WTC11 (cell line): ENCODE measurements around the gene UPF1. TPM values are rescaled to one million over a fixed set of nuclear protein-coding genes. Genes with fewer than 3 reads are reported as not detected.
"Not testable (repeated sequence)": the region's sequence is repeated elsewhere in the genome, so short reads cannot be mapped to it uniquely, and the experiment has no call there.

Source experiments
- ATAC-seq: fragments of 200-7000 bp; cut with Tn5 transposase; 2 replicates; pipeline ENCODE4 v1.10.0; 2021; ENCODE audit warnings: mild to moderate bottlenecking, moderate library complexity
- CTCF ChIA-PET: fragments of 300-600 bp; sonication (Branson Sonifier 250); formaldehyde crosslinking; loops from one replicate; lab custom pipeline; 2021; ENCODE audit warnings: antibody characterized with exemption; lab: Charles Lee
- POLR2A ChIA-PET: fragments of 350-600 bp; sonication (Branson Sonifier 250); formaldehyde crosslinking; loops from one replicate; lab custom pipeline; 2021; ENCODE audit warnings: antibody characterized with exemption; lab: Charles Lee
- DNase-seq: peaks from one replicate; pipeline ENCODE4 v3.0.0; 2021; ENCODE audit warnings: low spot score
- H3K27ac Mint-ChIP-seq: 2 replicates; pipeline ENCODE4 v1.8.0; 2021; ENCODE audit warnings: mixed read lengths
- H3K27me3 Mint-ChIP-seq: 2 replicates; pipeline ENCODE4 v1.8.0; 2021; ENCODE audit warnings: low read depth, mild to moderate bottlenecking, moderate library complexity, mixed read lengths
- H3K36me3 Mint-ChIP-seq: 2 replicates; pipeline ENCODE4 v1.8.0; 2021; ENCODE audit warnings: mixed read lengths
- H3K4me1 Mint-ChIP-seq: 2 replicates; pipeline ENCODE4 v1.8.0; 2022; ENCODE audit warnings: mixed read lengths
- H3K4me3 Mint-ChIP-seq: 2 replicates; pipeline ENCODE4 v1.8.0; 2021; ENCODE audit warnings: mild to moderate bottlenecking, moderate library complexity, mixed read lengths
- H3K9me3 Mint-ChIP-seq: 2 replicates; pipeline ENCODE4 v1.8.0; 2021; ENCODE audit warnings: mixed read lengths
- CREB1 ChIP-seq: sonication (generic); formaldehyde crosslinking; IDR thresholded peaks from 2 replicates; pipeline ENCODE4 v1.8.0; 2023; ENCODE audit warnings: mild to moderate bottlenecking, missing genetic modification reagents
- ESRRA ChIP-seq: sonication (generic); formaldehyde crosslinking; IDR thresholded peaks from 2 replicates; pipeline ENCODE4 v1.8.1; 2022; ENCODE audit warnings: mild to moderate bottlenecking, missing genetic modification reagents, borderline replicate concordance
- FOXK1 ChIP-seq: sonication (generic); formaldehyde crosslinking; IDR thresholded peaks from 2 replicates; pipeline ENCODE4 v1.8.0; 2022; ENCODE audit warnings: mild to moderate bottlenecking, moderate library complexity, missing genetic modification reagents
- GABPB1 ChIP-seq: sonication (generic); formaldehyde crosslinking; IDR thresholded peaks from 2 replicates; pipeline ENCODE4 v1.8.1; 2023; ENCODE audit warnings: mild to moderate bottlenecking, missing genetic modification reagents
- GTF2I ChIP-seq: fragments of 250-450 bp; sonication (Bioruptor Pico); conservative IDR thresholded peaks from 2 replicates; pipeline ENCODE4 v1.4.0; 2021; ENCODE audit warnings: mild to moderate bottlenecking
- NR1H2 ChIP-seq: sonication (generic); formaldehyde crosslinking; IDR thresholded peaks from 2 replicates; pipeline ENCODE4 v1.9.0; 2021; ENCODE audit warnings: mild to moderate bottlenecking, moderate library complexity, missing genetic modification reagents
- OVOL2 ChIP-seq: fragments of 250-450 bp; sonication (Bioruptor Pico); IDR thresholded peaks from 2 replicates; pipeline ENCODE4 v1.9.0; 2021; ENCODE audit warnings: mild to moderate bottlenecking, borderline replicate concordance
- TP53 ChIP-seq: sonication (generic); formaldehyde crosslinking; IDR thresholded peaks from 2 replicates; pipeline ENCODE4 v1.8.1; 2023; ENCODE audit warnings: mild to moderate bottlenecking, missing genetic modification reagents
- ZNF263 ChIP-seq: sonication (generic); formaldehyde crosslinking; IDR thresholded peaks from 2 replicates; pipeline ENCODE4 v1.8.1; 2022; ENCODE audit warnings: low read depth, mild to moderate bottlenecking, moderate library complexity, missing genetic modification reagents
- ZNF317 ChIP-seq: sonication (generic); formaldehyde crosslinking; IDR thresholded peaks from 2 replicates; pipeline ENCODE4 v1.8.1; 2023; ENCODE audit warnings: low read depth, mild to moderate bottlenecking, moderate library complexity, missing genetic modification reagents, borderline replicate concordance
- ZNF671 ChIP-seq: fragments of 250-450 bp; sonication (Bioruptor Pico); IDR thresholded peaks from 2 replicates; pipeline ENCODE4 v1.8.0; 2021; ENCODE audit warnings: mild to moderate bottlenecking
- total RNA-seq: library from RNA; stranded (reverse); gene quantifications from 3 replicates; pipeline ENCODE4 v1.2.3, GENCODE V29; 2021
- TF ChIP-seq, protein P1 (sequence below): fragments of 250-450 bp; sonication (Bioruptor Pico); IDR thresholded peaks from 2 replicates; pipeline ENCODE4 v2.1.2; 2022; ENCODE audit warnings: mild to moderate bottlenecking, moderate library complexity
- TF ChIP-seq, protein P2 (sequence below): sonication (generic); formaldehyde crosslinking; IDR thresholded peaks from 2 replicates; pipeline ENCODE4 v1.8.0; 2023; ENCODE audit warnings: missing genetic modification reagents, mild to moderate bottlenecking, borderline replicate concordance
- TF ChIP-seq, protein P3 (sequence below): sonication (generic); formaldehyde crosslinking; conservative IDR thresholded peaks from 2 replicates; pipeline ENCODE4 v1.8.1; 2022; ENCODE audit warnings: mild to moderate bottlenecking, missing genetic modification reagents
- TF ChIP-seq, protein P4 (sequence below): sonication (generic); formaldehyde crosslinking; IDR thresholded peaks from 2 replicates; pipeline ENCODE4 v1.8.0; 2023; ENCODE audit warnings: missing genetic modification reagents
- TF ChIP-seq, protein P5 (sequence below): sonication (generic); formaldehyde crosslinking; IDR thresholded peaks from 2 replicates; pipeline ENCODE4 v1.8.0; 2022; ENCODE audit warnings: mild to moderate bottlenecking, missing genetic modification reagents
- TF ChIP-seq, protein P6 (sequence below): fragments of 250-450 bp; sonication (Bioruptor Pico); IDR thresholded peaks from 2 replicates; pipeline ENCODE4 v1.8.0; 2021; ENCODE audit warnings: mild to moderate bottlenecking
- TF ChIP-seq, protein P7 (sequence below): sonication (generic); formaldehyde crosslinking; IDR thresholded peaks from 2 replicates; pipeline ENCODE4 v1.8.1; 2022; ENCODE audit warnings: low read depth, mild to moderate bottlenecking, moderate library complexity, missing genetic modification reagents, borderline replicate concordance

UPF1 gene
- total RNA-seq, 1 experiment from 2014 or later, result 82.5 TPM

DNA sequence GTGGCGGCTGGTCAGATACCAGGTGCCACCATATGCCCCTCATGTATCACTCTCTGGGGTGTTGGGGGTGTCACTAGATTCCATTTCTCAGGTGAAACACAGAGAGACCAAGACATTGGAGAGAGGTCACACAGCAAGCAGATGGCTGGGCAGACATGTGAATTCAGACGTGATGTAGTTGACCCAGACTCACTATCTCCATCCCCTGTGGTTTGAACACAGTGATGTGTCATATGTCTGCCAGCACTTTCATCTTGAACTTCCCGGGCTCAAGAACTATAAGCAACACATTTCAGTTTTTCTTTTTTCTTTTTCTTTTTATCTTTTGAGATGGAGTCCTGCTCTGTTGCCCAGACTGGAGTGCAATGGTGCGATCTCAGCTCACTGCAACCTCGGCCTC is 16.1 kb upstream of the UPF1 start (continued):
- TF ChIP-seq, protein P1, sequence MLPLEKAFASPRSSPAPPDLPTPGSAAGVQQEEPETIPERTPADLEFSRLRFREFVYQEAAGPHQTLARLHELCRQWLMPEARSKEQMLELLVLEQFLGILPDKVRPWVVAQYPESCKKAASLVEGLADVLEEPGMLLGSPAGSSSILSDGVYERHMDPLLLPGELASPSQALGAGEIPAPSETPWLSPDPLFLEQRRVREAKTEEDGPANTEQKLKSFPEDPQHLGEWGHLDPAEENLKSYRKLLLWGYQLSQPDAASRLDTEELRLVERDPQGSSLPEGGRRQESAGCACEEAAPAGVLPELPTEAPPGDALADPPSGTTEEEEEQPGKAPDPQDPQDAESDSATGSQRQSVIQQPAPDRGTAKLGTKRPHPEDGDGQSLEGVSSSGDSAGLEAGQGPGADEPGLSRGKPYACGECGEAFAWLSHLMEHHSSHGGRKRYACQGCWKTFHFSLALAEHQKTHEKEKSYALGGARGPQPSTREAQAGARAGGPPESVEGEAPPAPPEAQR, result no peak
- TF ChIP-seq ZNF263 (CRISPR knock-in tag) (no peak), GABPB1 (CRISPR knock-in tag) (no peak)

DNA sequence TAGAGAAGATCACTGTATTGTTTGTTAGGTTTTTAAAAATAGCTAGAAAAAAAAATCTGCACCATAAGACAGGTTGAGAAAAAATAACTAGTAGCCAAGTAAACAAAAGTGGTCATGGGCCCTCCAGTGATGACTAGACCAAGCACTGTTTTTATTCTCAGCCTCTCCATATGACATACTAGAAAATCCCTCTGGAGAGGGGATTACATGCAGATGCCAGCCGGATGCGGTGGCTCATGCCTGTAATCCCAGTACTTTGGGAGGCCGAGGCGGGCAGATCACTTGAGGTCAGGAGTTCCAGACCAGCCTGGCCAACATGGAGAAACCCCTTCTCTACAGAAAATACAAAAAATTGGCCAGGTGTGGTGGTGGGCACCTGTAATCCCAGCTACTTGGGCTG is 15.1 kb upstream of the UPF1 start:
- not testable (repeated sequence) for H3K27ac Mint-ChIP-seq, H3K4me1 Mint-ChIP-seq, DNase-seq, H3K4me3 Mint-ChIP-seq, H3K9me3 Mint-ChIP-seq, H3K36me3 Mint-ChIP-seq, ATAC-seq
- peaks cover 71% of the 10 kb centered on the region for H3K27me3 Mint-ChIP-seq
- ChIA-PET CTCF (interaction anchor here (0.6 kb wide), 1 partner anchor 30 kb away, joined by 3 read pairs; no protein-coding TSS in a partner anchor), POLR2A (interaction anchor here (0.6 kb wide), 1 partner anchor 913 kb away, joined by 3 read pairs; no protein-coding TSS in a partner anchor)

DNA sequence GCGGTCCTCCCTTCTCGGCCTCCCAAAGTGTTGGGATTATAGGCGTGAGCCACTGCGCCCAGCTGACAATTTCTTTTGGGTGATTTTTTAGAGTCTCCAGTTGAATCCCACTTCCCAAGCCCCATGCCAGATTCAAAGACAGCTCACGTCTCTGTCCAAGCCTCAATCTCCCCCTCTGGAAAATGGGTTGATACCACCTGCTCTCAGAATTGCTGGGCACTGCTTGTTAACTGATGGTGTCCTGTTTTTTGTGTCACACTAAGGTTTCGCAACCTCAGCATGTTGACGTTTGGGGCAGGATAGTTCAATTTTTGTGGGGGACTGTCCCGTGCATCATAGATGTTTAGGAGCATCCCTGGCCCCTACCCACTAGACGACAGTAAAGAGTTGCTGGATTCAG is 14.2 kb upstream of the UPF1 start:
- Mint-ChIP-seq H3K27ac (no peak overlapping the region), H3K36me3 (no peaks in the 10 kb centered on the region), H3K27me3 (peaks cover 69% of the 10 kb centered on the region), H3K9me3 (no peaks in the 10 kb centered on the region), H3K4me1 (no peaks in the 10 kb centered on the region), H3K4me3 (no peak overlapping the region)
- no peak for DNase-seq
- ATAC-seq, result no peak
- POLR2A ChIA-PET, result no interaction called here
- TF ChIP-seq, protein P2, sequence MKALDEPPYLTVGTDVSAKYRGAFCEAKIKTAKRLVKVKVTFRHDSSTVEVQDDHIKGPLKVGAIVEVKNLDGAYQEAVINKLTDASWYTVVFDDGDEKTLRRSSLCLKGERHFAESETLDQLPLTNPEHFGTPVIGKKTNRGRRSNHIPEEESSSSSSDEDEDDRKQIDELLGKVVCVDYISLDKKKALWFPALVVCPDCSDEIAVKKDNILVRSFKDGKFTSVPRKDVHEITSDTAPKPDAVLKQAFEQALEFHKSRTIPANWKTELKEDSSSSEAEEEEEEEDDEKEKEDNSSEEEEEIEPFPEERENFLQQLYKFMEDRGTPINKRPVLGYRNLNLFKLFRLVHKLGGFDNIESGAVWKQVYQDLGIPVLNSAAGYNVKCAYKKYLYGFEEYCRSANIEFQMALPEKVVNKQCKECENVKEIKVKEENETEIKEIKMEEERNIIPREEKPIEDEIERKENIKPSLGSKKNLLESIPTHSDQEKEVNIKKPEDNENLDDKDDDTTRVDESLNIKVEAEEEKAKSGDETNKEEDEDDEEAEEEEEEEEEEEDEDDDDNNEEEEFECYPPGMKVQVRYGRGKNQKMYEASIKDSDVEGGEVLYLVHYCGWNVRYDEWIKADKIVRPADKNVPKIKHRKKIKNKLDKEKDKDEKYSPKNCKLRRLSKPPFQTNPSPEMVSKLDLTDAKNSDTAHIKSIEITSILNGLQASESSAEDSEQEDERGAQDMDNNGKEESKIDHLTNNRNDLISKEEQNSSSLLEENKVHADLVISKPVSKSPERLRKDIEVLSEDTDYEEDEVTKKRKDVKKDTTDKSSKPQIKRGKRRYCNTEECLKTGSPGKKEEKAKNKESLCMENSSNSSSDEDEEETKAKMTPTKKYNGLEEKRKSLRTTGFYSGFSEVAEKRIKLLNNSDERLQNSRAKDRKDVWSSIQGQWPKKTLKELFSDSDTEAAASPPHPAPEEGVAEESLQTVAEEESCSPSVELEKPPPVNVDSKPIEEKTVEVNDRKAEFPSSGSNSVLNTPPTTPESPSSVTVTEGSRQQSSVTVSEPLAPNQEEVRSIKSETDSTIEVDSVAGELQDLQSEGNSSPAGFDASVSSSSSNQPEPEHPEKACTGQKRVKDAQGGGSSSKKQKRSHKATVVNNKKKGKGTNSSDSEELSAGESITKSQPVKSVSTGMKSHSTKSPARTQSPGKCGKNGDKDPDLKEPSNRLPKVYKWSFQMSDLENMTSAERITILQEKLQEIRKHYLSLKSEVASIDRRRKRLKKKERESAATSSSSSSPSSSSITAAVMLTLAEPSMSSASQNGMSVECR (CRISPR knock-in tag), result no peak
- TF ChIP-seq, protein P3, sequence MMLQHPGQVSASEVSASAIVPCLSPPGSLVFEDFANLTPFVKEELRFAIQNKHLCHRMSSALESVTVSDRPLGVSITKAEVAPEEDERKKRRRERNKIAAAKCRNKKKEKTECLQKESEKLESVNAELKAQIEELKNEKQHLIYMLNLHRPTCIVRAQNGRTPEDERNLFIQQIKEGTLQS (CRISPR knock-in tag), result no peak
- TF ChIP-seq GTF2I (CRISPR knock-in tag), result no peak
- TF ChIP-seq, protein P4, sequence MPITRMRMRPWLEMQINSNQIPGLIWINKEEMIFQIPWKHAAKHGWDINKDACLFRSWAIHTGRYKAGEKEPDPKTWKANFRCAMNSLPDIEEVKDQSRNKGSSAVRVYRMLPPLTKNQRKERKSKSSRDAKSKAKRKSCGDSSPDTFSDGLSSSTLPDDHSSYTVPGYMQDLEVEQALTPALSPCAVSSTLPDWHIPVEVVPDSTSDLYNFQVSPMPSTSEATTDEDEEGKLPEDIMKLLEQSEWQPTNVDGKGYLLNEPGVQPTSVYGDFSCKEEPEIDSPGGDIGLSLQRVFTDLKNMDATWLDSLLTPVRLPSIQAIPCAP (CRISPR knock-in tag), result no peak
- CTCF ChIA-PET, result no interaction called here

DNA sequence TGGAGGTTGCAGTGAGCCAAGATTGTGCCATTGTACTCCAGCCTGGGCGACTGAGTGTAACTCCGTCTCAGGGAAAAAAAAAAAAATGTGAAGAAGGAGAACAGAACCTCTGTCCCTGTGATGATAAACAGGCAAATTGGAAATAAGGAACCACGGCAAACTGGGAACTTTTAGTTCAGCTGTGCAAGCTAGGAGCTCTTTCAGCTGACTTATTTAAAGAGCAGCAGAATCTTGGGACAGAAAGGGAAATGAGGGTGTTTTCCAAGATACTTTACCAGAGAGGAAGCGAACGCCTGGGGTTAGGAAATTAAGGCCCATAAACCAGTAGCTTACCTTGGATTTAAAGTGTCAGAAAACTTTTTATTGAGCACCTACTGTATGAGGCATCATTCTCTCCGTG is 3.0 kb upstream of the UPF1 start:
- H3K4me1 Mint-ChIP-seq, result peaks cover 9% of the 10 kb centered on the region
- DNase-seq (no peak), ATAC-seq (no peak)
- ChIA-PET POLR2A (no interaction called here), CTCF (interaction anchor here (0.9 kb wide), 1 partner anchor 57 kb away, joined by 3 read pairs; no protein-coding TSS in a partner anchor)
- peaks cover 53% of the 10 kb centered on the region for H3K27me3 Mint-ChIP-seq
- no peak overlapping the region for H3K4me3 Mint-ChIP-seq
- H3K36me3 Mint-ChIP-seq, result no peaks in the 10 kb centered on the region; the same call in 1 of the 2 replicates
- H3K27ac Mint-ChIP-seq, result no peak overlapping the region
- H3K9me3 Mint-ChIP-seq, result peaks cover 13% of the 10 kb centered on the region
- TF ChIP-seq CREB1 (no peak), OVOL2 (CRISPR knock-in tag) (no peak), FOXK1 (CRISPR knock-in tag) (no peak), ZNF317 (CRISPR knock-in tag) (no peak), ESRRA (no peak), TP53 (CRISPR knock-in tag) (no peak), ZNF671 (CRISPR knock-in tag) (no peak), NR1H2 (CRISPR knock-in tag) (no peak)
- TF ChIP-seq, protein P5, sequence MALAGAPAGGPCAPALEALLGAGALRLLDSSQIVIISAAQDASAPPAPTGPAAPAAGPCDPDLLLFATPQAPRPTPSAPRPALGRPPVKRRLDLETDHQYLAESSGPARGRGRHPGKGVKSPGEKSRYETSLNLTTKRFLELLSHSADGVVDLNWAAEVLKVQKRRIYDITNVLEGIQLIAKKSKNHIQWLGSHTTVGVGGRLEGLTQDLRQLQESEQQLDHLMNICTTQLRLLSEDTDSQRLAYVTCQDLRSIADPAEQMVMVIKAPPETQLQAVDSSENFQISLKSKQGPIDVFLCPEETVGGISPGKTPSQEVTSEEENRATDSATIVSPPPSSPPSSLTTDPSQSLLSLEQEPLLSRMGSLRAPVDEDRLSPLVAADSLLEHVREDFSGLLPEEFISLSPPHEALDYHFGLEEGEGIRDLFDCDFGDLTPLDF (CRISPR knock-in tag), result no peak
- TF ChIP-seq, protein P6, sequence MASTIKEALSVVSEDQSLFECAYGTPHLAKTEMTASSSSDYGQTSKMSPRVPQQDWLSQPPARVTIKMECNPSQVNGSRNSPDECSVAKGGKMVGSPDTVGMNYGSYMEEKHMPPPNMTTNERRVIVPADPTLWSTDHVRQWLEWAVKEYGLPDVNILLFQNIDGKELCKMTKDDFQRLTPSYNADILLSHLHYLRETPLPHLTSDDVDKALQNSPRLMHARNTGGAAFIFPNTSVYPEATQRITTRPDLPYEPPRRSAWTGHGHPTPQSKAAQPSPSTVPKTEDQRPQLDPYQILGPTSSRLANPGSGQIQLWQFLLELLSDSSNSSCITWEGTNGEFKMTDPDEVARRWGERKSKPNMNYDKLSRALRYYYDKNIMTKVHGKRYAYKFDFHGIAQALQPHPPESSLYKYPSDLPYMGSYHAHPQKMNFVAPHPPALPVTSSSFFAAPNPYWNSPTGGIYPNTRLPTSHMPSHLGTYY (CRISPR knock-in tag), result no peak
- TF ChIP-seq, protein P7, sequence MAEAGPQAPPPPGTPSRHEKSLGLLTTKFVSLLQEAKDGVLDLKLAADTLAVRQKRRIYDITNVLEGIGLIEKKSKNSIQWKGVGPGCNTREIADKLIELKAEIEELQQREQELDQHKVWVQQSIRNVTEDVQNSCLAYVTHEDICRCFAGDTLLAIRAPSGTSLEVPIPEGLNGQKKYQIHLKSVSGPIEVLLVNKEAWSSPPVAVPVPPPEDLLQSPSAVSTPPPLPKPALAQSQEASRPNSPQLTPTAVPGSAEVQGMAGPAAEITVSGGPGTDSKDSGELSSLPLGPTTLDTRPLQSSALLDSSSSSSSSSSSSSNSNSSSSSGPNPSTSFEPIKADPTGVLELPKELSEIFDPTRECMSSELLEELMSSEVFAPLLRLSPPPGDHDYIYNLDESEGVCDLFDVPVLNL (CRISPR knock-in tag), result no peak
